HL-60 (cell line): Measurements from ENCODE around the gene GAK.
"Not testable (repeated sequence)": the region's sequence is repeated elsewhere in the genome, so short reads cannot be mapped to it uniquely, and the experiment has no call there.

ENCODE experiments used
- DNase-seq, 2 experiments: peaks; one replicate each; pipeline ENCODE4 v3.0.0-alpha.2; 2010 to 2020; ENCODE audit warnings: low read depth in 1 of 2, low spot score in 1 of 2
- H3K27ac ChIP-seq: fragments of 250-450 bp; sonication (Bioruptor Pico); replicated peaks from 2 replicates; pipeline ENCODE4 v1.5.1; 2020; ENCODE audit warnings: mild to moderate bottlenecking, moderate library complexity
- H3K27me3 ChIP-seq: fragments of 250-450 bp; sonication (Bioruptor Pico); 2 replicates; pipeline ENCODE4 v1.5.1; 2021; ENCODE audit warnings: mild to moderate bottlenecking, moderate library complexity; ENCODE audit not compliant: insufficient read depth, poor library complexity, severe bottlenecking
- H3K4me3 ChIP-seq: replicated peaks from 2 replicates; pipeline ENCODE4 v1.5.1; 2011; ENCODE audit warnings: mild to moderate bottlenecking, control low read depth, low read length; ENCODE audit not compliant: insufficient read depth
- GABPA ChIP-seq: IDR thresholded peaks from 2 replicates; pipeline ENCODE4 v1.6.1; 2012; ENCODE audit warnings: low read depth
- POLR2AphosphoS5 ChIP-seq: IDR thresholded peaks from 2 replicates; pipeline ENCODE4 v1.6.1; 2012; ENCODE audit warnings: low read depth
- SPI1 ChIP-seq: IDR thresholded peaks from 2 replicates; pipeline ENCODE4 v1.6.1; 2012; ENCODE audit warnings: low read depth, mild to moderate bottlenecking, borderline replicate concordance
- long read RNA-seq: library from polyadenylated mRNA; unstranded; transcript quantifications from one replicate; pipeline ENCODE4 v2.0.0, GENCODE V29; 2020
- TF ChIP-seq, protein P1 (sequence below): IDR thresholded peaks from one replicate; pipeline ENCODE4 v1.5.1; 2011; ENCODE audit warnings: low read length, control low read depth, inconsistent platforms; ENCODE audit not compliant: insufficient read depth
- TF ChIP-seq, protein P2 (sequence below): IDR thresholded peaks from 2 replicates; pipeline ENCODE4 v1.6.1; 2012; ENCODE audit warnings: low read depth; ENCODE audit not compliant: insufficient replicate concordance

The GAK gene
- long read RNA-seq, full-length matches to known transcripts: 95 of 273 reads
- long read RNA-seq, partial matches to known transcripts: 57 of 273 reads
- long read RNA-seq, other reads (novel, unspliced or antisense): 121 of 273 reads

DNA sequence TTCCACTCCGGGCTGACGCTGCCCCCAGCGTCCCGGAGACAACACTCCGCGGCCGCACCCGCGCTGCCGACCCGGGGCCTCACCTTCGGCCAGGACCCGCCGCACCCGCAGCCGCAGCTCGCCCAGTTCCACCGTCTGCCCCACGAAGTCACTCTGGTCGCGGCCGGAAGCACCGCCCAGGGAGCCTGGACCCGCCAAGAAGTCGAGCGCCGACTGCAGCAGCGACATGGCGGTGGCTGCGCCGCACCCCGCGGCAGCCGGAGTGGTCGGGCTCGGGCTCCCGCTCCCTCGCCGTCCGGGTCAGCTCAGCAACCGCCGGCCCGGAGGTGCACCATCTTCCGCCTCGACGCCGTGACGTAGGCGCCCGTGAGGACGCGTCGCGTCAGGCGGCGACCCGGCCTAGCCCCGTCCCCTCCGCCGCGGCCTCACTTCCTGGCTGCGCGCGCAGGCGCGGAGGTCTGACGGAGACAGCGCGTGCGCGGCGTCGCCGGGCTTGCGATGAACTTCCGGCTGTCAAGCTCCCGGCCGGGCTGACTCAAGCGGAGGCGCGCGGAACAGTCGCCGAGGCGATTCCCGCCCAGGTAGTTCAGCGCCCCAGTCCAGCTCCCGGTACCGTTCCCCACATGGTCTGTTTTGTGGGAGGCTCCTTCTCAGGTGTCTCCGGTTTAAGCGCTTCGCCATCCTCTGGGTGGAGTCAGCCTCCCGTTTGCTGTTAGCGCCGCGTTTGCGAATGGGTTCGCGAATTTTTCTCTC is at the start of gene GAK, which contains the start of gene TMEM175:
Gene GAK, minus strand, starts transcription at position 357 of the 753 bp plus-strand sequence. Its CDS starts 129 bp downstream, at position 228.
Gene TMEM175, plus strand, starts transcription at position 501 of the 753 bp plus-strand sequence. CDS start 15,280 bp downstream, outside the sequence.
- DNase-seq: peak; percentile 91 to 94
- TF ChIP-seq, protein P1, sequence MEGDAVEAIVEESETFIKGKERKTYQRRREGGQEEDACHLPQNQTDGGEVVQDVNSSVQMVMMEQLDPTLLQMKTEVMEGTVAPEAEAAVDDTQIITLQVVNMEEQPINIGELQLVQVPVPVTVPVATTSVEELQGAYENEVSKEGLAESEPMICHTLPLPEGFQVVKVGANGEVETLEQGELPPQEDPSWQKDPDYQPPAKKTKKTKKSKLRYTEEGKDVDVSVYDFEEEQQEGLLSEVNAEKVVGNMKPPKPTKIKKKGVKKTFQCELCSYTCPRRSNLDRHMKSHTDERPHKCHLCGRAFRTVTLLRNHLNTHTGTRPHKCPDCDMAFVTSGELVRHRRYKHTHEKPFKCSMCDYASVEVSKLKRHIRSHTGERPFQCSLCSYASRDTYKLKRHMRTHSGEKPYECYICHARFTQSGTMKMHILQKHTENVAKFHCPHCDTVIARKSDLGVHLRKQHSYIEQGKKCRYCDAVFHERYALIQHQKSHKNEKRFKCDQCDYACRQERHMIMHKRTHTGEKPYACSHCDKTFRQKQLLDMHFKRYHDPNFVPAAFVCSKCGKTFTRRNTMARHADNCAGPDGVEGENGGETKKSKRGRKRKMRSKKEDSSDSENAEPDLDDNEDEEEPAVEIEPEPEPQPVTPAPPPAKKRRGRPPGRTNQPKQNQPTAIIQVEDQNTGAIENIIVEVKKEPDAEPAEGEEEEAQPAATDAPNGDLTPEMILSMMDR: no peak
- TF ChIP-seq SPI1: peak; percentile 69; the same call in 1 of the 2 replicates
- peak; percentile 63; the same call in 1 of the 2 replicates for TF ChIP-seq GABPA
- TF ChIP-seq POLR2AphosphoS5: peak; percentile 61; the same call in 1 of the 2 replicates
- TF ChIP-seq, protein P2, sequence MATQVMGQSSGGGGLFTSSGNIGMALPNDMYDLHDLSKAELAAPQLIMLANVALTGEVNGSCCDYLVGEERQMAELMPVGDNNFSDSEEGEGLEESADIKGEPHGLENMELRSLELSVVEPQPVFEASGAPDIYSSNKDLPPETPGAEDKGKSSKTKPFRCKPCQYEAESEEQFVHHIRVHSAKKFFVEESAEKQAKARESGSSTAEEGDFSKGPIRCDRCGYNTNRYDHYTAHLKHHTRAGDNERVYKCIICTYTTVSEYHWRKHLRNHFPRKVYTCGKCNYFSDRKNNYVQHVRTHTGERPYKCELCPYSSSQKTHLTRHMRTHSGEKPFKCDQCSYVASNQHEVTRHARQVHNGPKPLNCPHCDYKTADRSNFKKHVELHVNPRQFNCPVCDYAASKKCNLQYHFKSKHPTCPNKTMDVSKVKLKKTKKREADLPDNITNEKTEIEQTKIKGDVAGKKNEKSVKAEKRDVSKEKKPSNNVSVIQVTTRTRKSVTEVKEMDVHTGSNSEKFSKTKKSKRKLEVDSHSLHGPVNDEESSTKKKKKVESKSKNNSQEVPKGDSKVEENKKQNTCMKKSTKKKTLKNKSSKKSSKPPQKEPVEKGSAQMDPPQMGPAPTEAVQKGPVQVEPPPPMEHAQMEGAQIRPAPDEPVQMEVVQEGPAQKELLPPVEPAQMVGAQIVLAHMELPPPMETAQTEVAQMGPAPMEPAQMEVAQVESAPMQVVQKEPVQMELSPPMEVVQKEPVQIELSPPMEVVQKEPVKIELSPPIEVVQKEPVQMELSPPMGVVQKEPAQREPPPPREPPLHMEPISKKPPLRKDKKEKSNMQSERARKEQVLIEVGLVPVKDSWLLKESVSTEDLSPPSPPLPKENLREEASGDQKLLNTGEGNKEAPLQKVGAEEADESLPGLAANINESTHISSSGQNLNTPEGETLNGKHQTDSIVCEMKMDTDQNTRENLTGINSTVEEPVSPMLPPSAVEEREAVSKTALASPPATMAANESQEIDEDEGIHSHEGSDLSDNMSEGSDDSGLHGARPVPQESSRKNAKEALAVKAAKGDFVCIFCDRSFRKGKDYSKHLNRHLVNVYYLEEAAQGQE: no peak
- Histone ChIP-seq H3K27ac (peak within 1 kb of the TSS; percentile 80), H3K27me3 (no peaks in the 10 kb centered on the region), H3K4me3 (peak within 1 kb of the TSS; percentile 98)

GRCh38 chr4:978957-979701 is 47.0 kb upstream of the GAK start:
- Histone ChIP-seq H3K27ac (peak overlapping the region; percentile 42), H3K27me3 (no peaks in the 10 kb centered on the region), H3K4me3 (peak overlapping the region; percentile 2; the same call in 1 of the 2 replicates)
- TF ChIP-seq, protein P2: no peak
- TF ChIP-seq GABPA (no peak), SPI1 (peak; percentile 83)
- peak; percentile 87 to 91 for DNase-seq

GRCh38 chr4:976016-976415 is 43.9 kb upstream of the GAK start:
- H3K4me3 ChIP-seq, H3K27ac ChIP-seq, DNase-seq, H3K27me3 ChIP-seq: not testable (repeated sequence)

DNA sequence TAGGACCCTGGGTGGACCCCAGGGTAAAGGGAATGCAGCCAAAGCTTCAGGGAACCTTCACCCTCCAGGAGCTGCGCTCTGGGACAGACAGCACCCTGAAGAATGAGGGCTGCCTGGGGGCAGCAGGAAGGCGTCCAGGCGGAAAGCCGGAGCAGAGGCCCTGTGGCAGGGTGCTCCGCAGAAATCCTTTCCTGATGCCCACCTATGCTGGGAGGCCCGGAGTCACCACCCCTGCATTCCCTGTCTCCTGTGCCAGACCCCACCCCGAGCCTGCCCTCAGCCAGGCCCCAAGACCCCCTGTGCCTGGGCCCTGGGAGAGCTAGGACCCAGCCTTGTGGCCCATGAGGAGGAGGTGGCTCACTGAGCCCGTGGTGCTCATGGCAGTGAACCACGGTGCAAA is 42.6 kb upstream of the GAK start:
- DNase-seq: no peak
- TF ChIP-seq SPI1 (no peak), POLR2AphosphoS5 (no peak), GABPA (no peak)
- TF ChIP-seq, protein P2: no peak
- TF ChIP-seq, protein P1: no peak
- Histone ChIP-seq H3K27me3 (no peaks in the 10 kb centered on the region), H3K4me3 (no peak overlapping the region), H3K27ac (no peak overlapping the region)
